ENCODE results near the gene DPP6.

Gene DPP6

GRCh38 chr7:154817224-154817896 lies 765.2 kb downstream of the DPP6 start:
- H3K79me1 ChIP-seq (ENCODE audit: low read length), result no peaks in the 10 kb centered on the region
- no peak overlapping the region for H3K18ac ChIP-seq (ENCODE audit: low read length)
- no peak overlapping the region for H4K5ac ChIP-seq (ENCODE audit: low read length)
- no peaks in the 10 kb centered on the region for H3K79me2 ChIP-seq (ENCODE audit: control insufficient read depth, insufficient read depth, low read length)
- no peak for DNase-seq
- no peak overlapping the region for H2BK120ac ChIP-seq (ENCODE audit: low read depth, low read length)
- no peak overlapping the region for H3K27ac ChIP-seq (ENCODE audit: low read depth, low read length)
- H3K36me3 ChIP-seq (ENCODE audit: control insufficient read depth, insufficient read depth, low read length), result no peaks in the 10 kb centered on the region
- H3K56ac ChIP-seq (ENCODE audit: low read length), result no peak overlapping the region
- no peaks in the 10 kb centered on the region for H3K27me3 ChIP-seq (ENCODE audit: insufficient read depth, low read length, poor library complexity)
- H3K4ac ChIP-seq (ENCODE audit: low read depth, low read length), result no peak overlapping the region
- H3K4me1 ChIP-seq (ENCODE audit: control insufficient read depth, low read depth, low read length), result no peaks in the 10 kb centered on the region
- H2BK5ac ChIP-seq (ENCODE audit: low read length), result no peak overlapping the region
- no peak overlapping the region for H3K23ac ChIP-seq (ENCODE audit: low read length)
- no CpG with 5 or more reads among the region's 7 CpGs for WGBS (ENCODE audit: extremely low coverage, insufficient coverage, low lambda C conversion rate)
- H4K8ac ChIP-seq (ENCODE audit: low read depth, low read length), result no peak overlapping the region
- no peak overlapping the region for H2AK5ac ChIP-seq (ENCODE audit: low read length)
- no peak overlapping the region for H2BK15ac ChIP-seq (replicated peaks; ENCODE audit: low read depth)
- no peak overlapping the region for H3K9ac ChIP-seq (ENCODE audit: low read length)
- no peak overlapping the region for H3K4me3 ChIP-seq (ENCODE audit: low read length)
- H3K4me2 ChIP-seq (ENCODE audit: low read length), result no peak overlapping the region

GRCh38 chr7:154827007-154827406 lies 774.8 kb downstream of the DPP6 start:
- WGBS (ENCODE audit: extremely low coverage, insufficient coverage, low lambda C conversion rate), result no CpG with 5 or more reads among the region's 2 CpGs
- H3K4me3 ChIP-seq (ENCODE audit: low read length), result no peak overlapping the region
- H3K4ac ChIP-seq (ENCODE audit: low read depth, low read length), result no peak overlapping the region
- no peaks in the 10 kb centered on the region for H3K27me3 ChIP-seq (ENCODE audit: insufficient read depth, low read length, poor library complexity)
- H3K79me1 ChIP-seq (ENCODE audit: low read length), result no peaks in the 10 kb centered on the region
- no peak overlapping the region for H3K56ac ChIP-seq (ENCODE audit: low read length)
- H3K18ac ChIP-seq (ENCODE audit: low read length), result no peak overlapping the region
- H3K27ac ChIP-seq (ENCODE audit: low read depth, low read length), result no peak overlapping the region
- H4K5ac ChIP-seq (ENCODE audit: low read length), result no peak overlapping the region
- H2BK120ac ChIP-seq (ENCODE audit: low read depth, low read length), result no peak overlapping the region
- H3K36me3 ChIP-seq (ENCODE audit: control insufficient read depth, insufficient read depth, low read length), result no peaks in the 10 kb centered on the region
- H3K9ac ChIP-seq (ENCODE audit: low read length), result no peak overlapping the region
- H4K8ac ChIP-seq (ENCODE audit: low read depth, low read length), result no peak overlapping the region
- H3K4me2 ChIP-seq (ENCODE audit: low read length), result no peak overlapping the region
- H3K79me2 ChIP-seq (ENCODE audit: control insufficient read depth, insufficient read depth, low read length), result no peaks in the 10 kb centered on the region
- H2BK15ac ChIP-seq (replicated peaks; ENCODE audit: low read depth), result no peak overlapping the region
- H2AK5ac ChIP-seq (ENCODE audit: low read length), result no peak overlapping the region
- H3K23ac ChIP-seq (ENCODE audit: low read length), result no peak overlapping the region
- no peak for DNase-seq
- no peak overlapping the region for H2BK5ac ChIP-seq (ENCODE audit: low read length)
- H3K4me1 ChIP-seq (ENCODE audit: control insufficient read depth, low read depth, low read length), result no peaks in the 10 kb centered on the region

- no peak overlapping the region for H3K18ac ChIP-seq (ENCODE audit: low read length)
- H3K4me2 ChIP-seq (ENCODE audit: low read length), result no peak overlapping the region
- no peaks in the 10 kb centered on the region for H3K36me3 ChIP-seq (ENCODE audit: control insufficient read depth, insufficient read depth, low read length)
- H2BK120ac ChIP-seq (ENCODE audit: low read depth, low read length), result no peak overlapping the region
- H3K27ac ChIP-seq (ENCODE audit: low read depth, low read length), result no peak overlapping the region
- H3K4me3 ChIP-seq (ENCODE audit: low read length), result no peak overlapping the region
- no peak overlapping the region for H3K4ac ChIP-seq (ENCODE audit: low read depth, low read length)
- no CpG with 5 or more reads among the region's 12 CpGs for WGBS (ENCODE audit: extremely low coverage, insufficient coverage, low lambda C conversion rate)
- no peaks in the 10 kb centered on the region for H3K79me2 ChIP-seq (ENCODE audit: control insufficient read depth, insufficient read depth, low read length)
- H4K8ac ChIP-seq (ENCODE audit: low read depth, low read length), result no peak overlapping the region
- no peak overlapping the region for H2AK5ac ChIP-seq (ENCODE audit: low read length)
- no peak overlapping the region for H3K23ac ChIP-seq (ENCODE audit: low read length)
- H3K27me3 ChIP-seq (ENCODE audit: insufficient read depth, low read length, poor library complexity), result no peaks in the 10 kb centered on the region
- no peaks in the 10 kb centered on the region for H3K4me1 ChIP-seq (ENCODE audit: control insufficient read depth, low read depth, low read length)
- no peak overlapping the region for H2BK15ac ChIP-seq (replicated peaks; ENCODE audit: low read depth)
- H3K79me1 ChIP-seq (ENCODE audit: low read length), result no peaks in the 10 kb centered on the region
- peak; percentile 78 for DNase-seq
- H3K56ac ChIP-seq (ENCODE audit: low read length), result no peak overlapping the region
- no peak overlapping the region for H3K9ac ChIP-seq (ENCODE audit: low read length)
- no peak overlapping the region for H4K5ac ChIP-seq (ENCODE audit: low read length)
- H2BK5ac ChIP-seq (ENCODE audit: low read length), result no peak overlapping the region
These were observed 780.5 kb downstream of the DPP6 start for GRCh38 chr7:154832557-154833138.

- Histone ChIP-seq H3K4me3 (ENCODE audit: low read length) (no peak overlapping the region), H3K79me1 (ENCODE audit: low read length) (no peaks in the 10 kb centered on the region), H3K56ac (ENCODE audit: low read length) (no peak overlapping the region), H3K4me1 (ENCODE audit: control insufficient read depth, low read depth, low read length) (peaks cover 8% of the 10 kb centered on the region), H2BK120ac (ENCODE audit: low read depth, low read length) (no peak overlapping the region), H3K79me2 (ENCODE audit: control insufficient read depth, insufficient read depth, low read length) (no peaks in the 10 kb centered on the region), H3K27ac (ENCODE audit: low read depth, low read length) (no peak overlapping the region), H3K9ac (ENCODE audit: low read length) (no peak overlapping the region), H2BK5ac (ENCODE audit: low read length) (no peak overlapping the region), H3K4ac (ENCODE audit: low read depth, low read length) (no peak overlapping the region), H4K5ac (ENCODE audit: low read length) (no peak overlapping the region), H2AK5ac (ENCODE audit: low read length) (no peak overlapping the region), H3K4me2 (ENCODE audit: low read length) (no peak overlapping the region), H3K36me3 (ENCODE audit: control insufficient read depth, insufficient read depth, low read length) (no peaks in the 10 kb centered on the region), H3K23ac (ENCODE audit: low read length) (no peak overlapping the region), H3K18ac (ENCODE audit: low read length) (no peak overlapping the region), H3K27me3 (ENCODE audit: insufficient read depth, low read length, poor library complexity) (no peaks in the 10 kb centered on the region), H4K8ac (ENCODE audit: low read depth, low read length) (no peak overlapping the region), H2BK15ac (replicated peaks; ENCODE audit: low read depth) (no peak overlapping the region)
- peak; percentile 13 for DNase-seq
- WGBS (ENCODE audit: extremely low coverage, insufficient coverage, low lambda C conversion rate), result no CpG with 5 or more reads among the region's 13 CpGs
These were observed 783.8 kb downstream of the DPP6 start for GRCh38 chr7:154836021-154836448.

- H2BK120ac ChIP-seq (ENCODE audit: low read depth, low read length), result no peak overlapping the region
- no peak overlapping the region for H3K4me3 ChIP-seq (ENCODE audit: low read length)
- no peak overlapping the region for H3K27ac ChIP-seq (ENCODE audit: low read depth, low read length)
- H3K4me1 ChIP-seq (ENCODE audit: control insufficient read depth, low read depth, low read length), result peaks cover 8% of the 10 kb centered on the region
- no peak overlapping the region for H3K56ac ChIP-seq (ENCODE audit: low read length)
- no peak overlapping the region for H4K5ac ChIP-seq (ENCODE audit: low read length)
- H4K8ac ChIP-seq (ENCODE audit: low read depth, low read length), result no peak overlapping the region
- no peak overlapping the region for H3K18ac ChIP-seq (ENCODE audit: low read length)
- no peak overlapping the region for H3K4me2 ChIP-seq (ENCODE audit: low read length)
- no peak overlapping the region for H2AK5ac ChIP-seq (ENCODE audit: low read length)
- no peak overlapping the region for H2BK15ac ChIP-seq (replicated peaks; ENCODE audit: low read depth)
- no peaks in the 10 kb centered on the region for H3K79me1 ChIP-seq (ENCODE audit: low read length)
- no peak overlapping the region for H3K9ac ChIP-seq (ENCODE audit: low read length)
- no peak overlapping the region for H3K23ac ChIP-seq (ENCODE audit: low read length)
- no CpG with 5 or more reads among the region's 8 CpGs for WGBS (ENCODE audit: extremely low coverage, insufficient coverage, low lambda C conversion rate)
- no peak for DNase-seq
- H3K4ac ChIP-seq (ENCODE audit: low read depth, low read length), result no peak overlapping the region
- H3K36me3 ChIP-seq (ENCODE audit: control insufficient read depth, insufficient read depth, low read length), result no peaks in the 10 kb centered on the region
- no peaks in the 10 kb centered on the region for H3K79me2 ChIP-seq (ENCODE audit: control insufficient read depth, insufficient read depth, low read length)
- no peak overlapping the region for H2BK5ac ChIP-seq (ENCODE audit: low read length)
- no peaks in the 10 kb centered on the region for H3K27me3 ChIP-seq (ENCODE audit: insufficient read depth, low read length, poor library complexity)
These were observed 784.9 kb downstream of the DPP6 start for GRCh38 chr7:154837087-154837486.

- H3K79me2 ChIP-seq (ENCODE audit: control insufficient read depth, insufficient read depth, low read length), result no peaks in the 10 kb centered on the region
- H3K27ac ChIP-seq (ENCODE audit: low read depth, low read length), result no peak overlapping the region
- no peak overlapping the region for H4K5ac ChIP-seq (ENCODE audit: low read length)
- no peak overlapping the region for H3K56ac ChIP-seq (ENCODE audit: low read length)
- H4K8ac ChIP-seq (ENCODE audit: low read depth, low read length), result no peak overlapping the region
- H3K18ac ChIP-seq (ENCODE audit: low read length), result no peak overlapping the region
- H3K4me2 ChIP-seq (ENCODE audit: low read length), result no peak overlapping the region
- no peak overlapping the region for H2BK120ac ChIP-seq (ENCODE audit: low read depth, low read length)
- no peaks in the 10 kb centered on the region for H3K79me1 ChIP-seq (ENCODE audit: low read length)
- no peaks in the 10 kb centered on the region for H3K27me3 ChIP-seq (ENCODE audit: insufficient read depth, low read length, poor library complexity)
- DNase-seq, result no peak
- H3K9ac ChIP-seq (ENCODE audit: low read length), result no peak overlapping the region
- WGBS (ENCODE audit: extremely low coverage, insufficient coverage, low lambda C conversion rate), result 100% methylated on average over 1 of the region's 5 CpGs
- H3K36me3 ChIP-seq (ENCODE audit: control insufficient read depth, insufficient read depth, low read length), result no peaks in the 10 kb centered on the region
- H3K4me1 ChIP-seq (ENCODE audit: control insufficient read depth, low read depth, low read length), result peaks cover 8% of the 10 kb centered on the region
- no peak overlapping the region for H2BK15ac ChIP-seq (replicated peaks; ENCODE audit: low read depth)
- H3K4ac ChIP-seq (ENCODE audit: low read depth, low read length), result no peak overlapping the region
- H2AK5ac ChIP-seq (ENCODE audit: low read length), result no peak overlapping the region
- no peak overlapping the region for H3K4me3 ChIP-seq (ENCODE audit: low read length)
- no peak overlapping the region for H3K23ac ChIP-seq (ENCODE audit: low read length)
- H2BK5ac ChIP-seq (ENCODE audit: low read length), result no peak overlapping the region
These were observed 785.4 kb downstream of the DPP6 start for GRCh38 chr7:154837622-154838021.
